Ovary (tissue), 9 donors: Measurements from ENCODE around the gene GAS6. TPM values are rescaled to one million over a fixed set of nuclear protein-coding genes. Genes with fewer than 3 reads are reported as not detected.

ENCODE experiments used
- DNase-seq, 5 donors: peaks; one replicate each; pipeline ENCODE4 v3.0.0-alpha.2; 2019 to 2020
- H3K27ac ChIP-seq, 2 donors: fragments of 200-600 bp; one replicate each; pipeline versions ENCODE4 v1.5.1 to v1.8.0; 2019 to 2022
- H3K27me3 ChIP-seq: fragments of 200-600 bp; one replicate; pipeline ENCODE4 v1.8.0; 2022
- H3K36me3 ChIP-seq: fragments of 200-600 bp; sonication (generic); one replicate; pipeline ENCODE4 v1.5.1; 2019
- H3K4me1 ChIP-seq: one replicate; pipeline ENCODE4 v1.8.1; 2013; ENCODE audit warnings: mild to moderate bottlenecking, moderate library complexity; ENCODE audit not compliant: insufficient read depth
- H3K4me3 ChIP-seq: fragments of 200-600 bp; sonication (generic); one replicate; pipeline ENCODE4 v1.5.1; 2017
- H3K9me3 ChIP-seq, 2 donors: fragments of 200-600 bp in 1 of 2; sonication (generic) in 1 of 2; one replicate each; pipeline versions ENCODE4 v1.5.1 to v1.8.1; 2013 to 2019; ENCODE audit warnings: mild to moderate bottlenecking in 1 of 2, moderate library complexity in 1 of 2
- CTCF ChIP-seq, 3 donors: fragments of 450-650 bp in 2 of 3; fragments of 200-600 bp in 1 of 3; IDR thresholded peaks; one replicate each; pipeline versions ENCODE4 v1.5.1 to v1.8.0; 2016 to 2022; ENCODE audit warnings: antibody characterized with exemption in 3 of 3, mild to moderate bottlenecking in 1 of 3
- EP300 ChIP-seq: sonication (generic); formaldehyde crosslinking; IDR thresholded peaks from one replicate; pipeline ENCODE4 v1.6.1; 2017; ENCODE audit warnings: antibody characterized with exemption
- POLR2A ChIP-seq: fragments of 450-650 bp; IDR thresholded peaks from one replicate; pipeline ENCODE4 v1.6.1; 2017; ENCODE audit warnings: antibody characterized with exemption, mild to moderate bottlenecking, moderate library complexity
- WGBS, 3 donors: extraction: QIAGEN DNeasy Blood & Tissue Kit in 1 of 3; methylation state at CpG; one replicate each; pipeline versions ENCODE4 v1.1.5 to v1.1.7; 2013 to 2017; 5-methylcytosine and 5-hydroxymethylcytosine counted together
- intact Hi-C, 4 donors: fragments of 100-400 bp; cut with DNase I; formaldehyde crosslinking; loops; one replicate each; pipeline versions ENCODE4 v1.11.0 to v1.15.1; 2022 to 2023
- polyA plus RNA-seq, 2 donors: library from polyadenylated mRNA; stranded (reverse); fragments of 200-250 nt in 1 of 2; fragments of 350-450 nt in 1 of 2; fragmentation: Illumina TruSeq in 1 of 2; extraction: RNeasy Lipid Tissue Mini Kit (QIAGEN cat#74804) in 1 of 2; gene quantifications; one replicate each; pipeline ENCODE4 v1.2.3, GENCODE V29; 2013 to 2014
- total RNA-seq, 7 donors: library from RNA; depleted of rRNA in 2 of 7; stranded (reverse); fragments of >200 nt in 2 of 7; fragmentation: NEBNext Ultra II Directional in 3 of 7; extraction: Animal tissue kit (Norgen Biotek cat#: 25700) in 3 of 7; gene quantifications; one replicate each; pipeline versions ENCODE4 v1.1.0 to v1.2.4, GENCODE V29; 2016 to 2023
- donor health status: DM: no; HTN: no; CAD: no; lungs with moderate emphysema.
- donor health status: DM: no; HTN: no; CAD: no.
- donor health status: Bipolar disorder and iron deficiency.
- donor health status: DM: yes; HTN: yes; CAD: no.
- donor health status: DM: no; HTN: no; CAD: no.
- donor health status: DM: yes; HTN: yes; CAD: no.

The GAS6 gene
- total and polyA plus RNA-seq, 9 donors, result 44.9 to 336 (median 143) TPM

DNA sequence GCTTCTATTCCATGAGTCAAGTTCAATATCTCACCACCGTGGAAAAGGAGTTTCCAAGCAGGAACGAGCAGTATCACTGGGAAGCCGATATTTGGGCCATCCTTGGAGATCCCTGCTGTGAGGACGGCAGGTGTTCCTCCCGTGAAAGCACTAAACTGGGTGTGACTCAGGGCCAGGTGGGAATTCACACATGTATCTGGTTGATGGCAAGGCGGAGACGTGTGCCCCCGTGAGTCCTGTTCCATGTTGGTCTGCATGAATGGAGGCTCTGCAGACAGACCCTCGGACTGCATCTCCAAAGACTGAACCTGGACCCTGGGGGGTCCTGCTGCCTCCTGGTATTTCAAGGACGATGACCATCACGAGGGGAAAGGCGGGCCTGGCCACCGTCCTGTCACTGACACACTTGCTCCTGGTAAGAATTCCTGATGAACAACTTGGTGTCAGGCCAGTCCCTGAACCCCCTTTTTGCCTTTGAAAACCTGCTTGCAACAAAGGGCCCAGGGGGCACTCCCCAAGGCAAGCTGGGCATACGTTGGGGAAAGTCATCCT, 22.8 kb upstream of the GAS6 start:
- Histone ChIP-seq H3K9me3 (no peaks in the 10 kb centered on the region), H3K4me3 (no peak overlapping the region), H3K36me3 (no peaks in the 10 kb centered on the region), H3K4me1 (peaks cover 7% of the 10 kb centered on the region), H3K27ac (no peak overlapping the region), H3K27me3 (no peaks in the 10 kb centered on the region)
- 88 to 95% (median 92%) methylated on average over 14 of the region's 14 CpGs for WGBS, 3 donors
- TF ChIP-seq EP300, result no peak
- TF ChIP-seq CTCF (IDR thresholded peaks at IDR 0.05), result no peak
- TF ChIP-seq POLR2A, result no peak
- intact Hi-C loops, result no loop called here
- no peak for DNase-seq

GRCh38 chr13:113884821-113885220, 20.9 kb upstream of the GAS6 start:
- Histone ChIP-seq H3K4me3 (no peak overlapping the region), H3K4me1 (peaks cover 8% of the 10 kb centered on the region), H3K36me3 (no peaks in the 10 kb centered on the region), H3K27ac (no peak overlapping the region), H3K9me3 (no peaks in the 10 kb centered on the region), H3K27me3 (no peaks in the 10 kb centered on the region)
- intact Hi-C loops, result no loop called here
- no peak for TF ChIP-seq POLR2A
- no peak for TF ChIP-seq EP300
- TF ChIP-seq CTCF (IDR thresholded peaks at IDR 0.05), result no peak
- no peak for DNase-seq
- WGBS, 3 donors, result 90 to 99% (median 97%) methylated on average over 7 of the region's 7 CpGs

DNA sequence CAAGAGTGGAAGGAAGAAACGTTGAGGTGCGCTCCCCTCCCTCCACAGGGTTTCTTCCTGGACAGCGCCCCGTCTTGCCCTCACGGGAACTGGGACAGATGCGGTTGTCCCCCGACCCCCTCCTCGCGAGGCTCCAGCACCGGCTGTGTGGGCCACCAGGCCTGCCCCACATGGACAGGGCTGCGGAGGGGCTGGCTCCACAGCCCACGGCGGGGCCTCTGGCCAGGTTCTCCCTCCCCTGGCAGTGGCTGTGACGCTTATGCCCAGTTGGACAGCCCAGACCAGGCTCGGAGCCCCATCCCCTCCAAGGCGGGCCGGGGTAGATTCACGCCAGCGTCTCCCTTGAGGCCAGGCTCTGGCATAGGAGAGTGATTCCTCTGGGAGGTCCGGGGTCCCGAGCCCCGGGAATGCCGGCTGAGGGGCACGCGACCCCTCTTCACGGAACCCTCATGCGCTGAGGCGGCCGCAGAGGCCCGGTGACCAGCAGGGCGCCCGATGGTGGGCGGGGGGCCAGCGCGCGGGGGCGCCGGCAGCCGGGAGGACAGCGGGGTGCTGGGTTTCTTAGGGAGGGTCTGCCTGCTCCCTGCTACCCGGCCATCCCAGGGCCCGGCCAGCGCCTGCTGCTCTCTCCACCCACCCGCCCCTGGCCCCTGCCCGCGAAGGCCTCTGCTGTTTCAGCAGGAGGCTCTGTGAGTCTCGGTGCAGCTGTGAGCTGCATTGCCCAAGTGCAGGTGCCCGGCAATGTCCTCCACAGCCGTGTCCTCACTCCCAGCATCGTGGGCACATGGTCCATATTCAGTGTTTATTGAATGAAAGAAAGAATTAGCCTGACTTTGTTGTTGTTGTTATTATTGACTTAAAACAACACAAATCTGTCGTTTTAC, 20.3 kb upstream of the GAS6 start:
- intact Hi-C loops, result no loop called here
- H3K27me3 ChIP-seq, result no peaks in the 10 kb centered on the region
- no peaks in the 10 kb centered on the region for H3K9me3 ChIP-seq
- DNase-seq, result no peak
- no peak overlapping the region for H3K4me3 ChIP-seq
- WGBS, 3 donors, result 89 to 94% (median 90%) methylated on average over 50 to 51 of the region's 51 CpGs
- TF ChIP-seq POLR2A, result no peak
- H3K27ac ChIP-seq, result no peak overlapping the region
- H3K36me3 ChIP-seq, result no peaks in the 10 kb centered on the region
- H3K4me1 ChIP-seq, result peaks cover 8% of the 10 kb centered on the region

- WGBS, 3 donors, result 96 to 98% (median 96%) methylated on average over 50 of the region's 50 CpGs
Measured at GRCh38 chr13:113883314-113883811, 19.5 kb upstream of the GAS6 start.

More at GRCh38 chr13:113883314-113883811, 19.5 kb upstream of the GAS6 start:
- Histone ChIP-seq H3K27me3 (no peaks in the 10 kb centered on the region), H3K4me1 (peaks cover 8% of the 10 kb centered on the region), H3K27ac (no peak overlapping the region), H3K9me3 (no peaks in the 10 kb centered on the region), H3K4me3 (no peak overlapping the region), H3K36me3 (no peaks in the 10 kb centered on the region)
- no peak for DNase-seq
- intact Hi-C loops, result no loop called here
- TF ChIP-seq CTCF (IDR thresholded peaks at IDR 0.05) (no peak), POLR2A (no peak), EP300 (no peak)
